ENCODE results near the gene KCNJ11.

The KCNJ11 gene

DNA sequence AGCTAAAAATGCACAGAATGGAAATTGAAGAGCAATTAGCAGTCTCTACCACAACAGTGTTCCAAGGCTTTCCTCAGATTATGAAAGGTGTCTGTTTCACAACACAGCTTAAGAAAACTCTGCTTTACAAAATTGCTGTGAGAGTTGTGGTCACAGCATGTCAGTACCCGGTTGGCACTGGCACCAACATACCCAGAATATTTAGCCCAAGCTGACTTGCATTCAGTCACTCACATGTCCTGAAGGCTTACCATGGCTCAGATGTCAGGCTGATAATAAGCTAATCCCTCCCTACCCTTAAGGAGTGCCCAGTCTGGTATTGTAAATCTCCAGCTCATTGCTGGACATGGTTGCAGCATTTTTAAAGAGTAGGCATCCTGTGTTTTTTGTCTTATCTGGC, 22.0 kb downstream of the KCNJ11 start:
- FAIRE-seq (no peak), DNase-seq (ENCODE audit: insufficient read length, low spot score) (no peak)
- TF ChIP-seq, protein P1, sequence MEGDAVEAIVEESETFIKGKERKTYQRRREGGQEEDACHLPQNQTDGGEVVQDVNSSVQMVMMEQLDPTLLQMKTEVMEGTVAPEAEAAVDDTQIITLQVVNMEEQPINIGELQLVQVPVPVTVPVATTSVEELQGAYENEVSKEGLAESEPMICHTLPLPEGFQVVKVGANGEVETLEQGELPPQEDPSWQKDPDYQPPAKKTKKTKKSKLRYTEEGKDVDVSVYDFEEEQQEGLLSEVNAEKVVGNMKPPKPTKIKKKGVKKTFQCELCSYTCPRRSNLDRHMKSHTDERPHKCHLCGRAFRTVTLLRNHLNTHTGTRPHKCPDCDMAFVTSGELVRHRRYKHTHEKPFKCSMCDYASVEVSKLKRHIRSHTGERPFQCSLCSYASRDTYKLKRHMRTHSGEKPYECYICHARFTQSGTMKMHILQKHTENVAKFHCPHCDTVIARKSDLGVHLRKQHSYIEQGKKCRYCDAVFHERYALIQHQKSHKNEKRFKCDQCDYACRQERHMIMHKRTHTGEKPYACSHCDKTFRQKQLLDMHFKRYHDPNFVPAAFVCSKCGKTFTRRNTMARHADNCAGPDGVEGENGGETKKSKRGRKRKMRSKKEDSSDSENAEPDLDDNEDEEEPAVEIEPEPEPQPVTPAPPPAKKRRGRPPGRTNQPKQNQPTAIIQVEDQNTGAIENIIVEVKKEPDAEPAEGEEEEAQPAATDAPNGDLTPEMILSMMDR (IDR thresholded peaks at IDR 0.05; ENCODE audit: insufficient read depth, missing control alignments) = no peak

DNA sequence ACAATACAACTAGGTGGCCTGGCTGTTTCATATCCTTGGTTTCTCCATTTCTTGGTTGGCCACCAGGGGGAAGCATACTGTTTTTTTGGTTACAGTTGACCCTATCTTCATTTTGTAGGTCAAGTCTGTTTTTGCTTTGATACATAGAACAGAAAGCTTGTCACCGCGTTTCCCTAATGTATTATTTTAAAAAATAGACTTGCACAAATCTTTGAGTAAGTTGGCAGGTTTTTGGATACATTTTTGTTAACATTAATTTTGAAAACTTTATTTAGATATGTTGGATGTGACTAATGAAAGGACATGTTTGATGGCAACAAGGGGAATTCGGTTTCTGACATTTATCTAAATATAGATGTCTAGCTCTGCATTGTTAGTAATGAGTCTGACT, 33.9 kb downstream of the KCNJ11 start:
- no peak for DNase-seq (ENCODE audit: insufficient read length, low spot score)
- no peak for FAIRE-seq
- TF ChIP-seq, protein P1 (IDR thresholded peaks at IDR 0.05; ENCODE audit: insufficient read depth, missing control alignments) = peak; percentile 73

DNA sequence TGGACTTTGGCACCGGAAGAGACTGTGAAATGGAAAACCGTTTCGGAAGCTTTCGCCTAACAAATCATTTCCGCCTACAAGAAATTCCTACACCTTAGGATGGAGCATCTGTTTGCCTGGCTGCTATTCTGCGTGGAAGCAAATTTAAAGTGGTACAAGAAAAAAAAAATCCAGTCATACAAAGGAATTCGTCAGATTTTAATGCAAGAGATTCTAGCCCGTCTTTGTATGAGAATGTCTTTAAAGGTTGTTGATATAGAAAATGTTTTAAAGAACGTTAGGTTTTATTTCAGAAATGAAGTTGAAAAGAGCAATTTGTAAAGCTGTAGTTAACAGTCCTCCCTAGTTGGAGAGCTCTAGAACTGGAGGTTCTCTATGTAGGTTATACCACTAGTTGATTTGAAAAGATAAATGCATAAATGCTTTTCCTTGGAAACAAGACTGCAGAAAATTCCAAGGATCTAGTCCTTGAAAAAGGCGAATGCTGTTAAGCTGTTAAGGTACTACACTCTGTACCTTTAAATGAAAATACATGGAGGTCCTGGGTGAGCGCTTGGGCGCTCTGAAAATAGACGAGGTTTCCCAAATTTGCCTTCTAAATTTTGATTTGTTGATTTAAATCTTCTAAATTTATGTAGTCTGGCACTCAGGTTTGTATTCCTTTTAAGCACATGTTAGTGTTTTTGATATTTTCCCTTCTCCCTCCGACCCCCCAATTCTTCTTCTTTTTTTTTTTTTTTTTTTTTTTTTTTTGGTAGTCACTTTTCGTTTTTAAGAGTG, 34.4 kb downstream of the KCNJ11 start:
- TF ChIP-seq, protein P1 (IDR thresholded peaks at IDR 0.05; ENCODE audit: insufficient read depth, missing control alignments) = no peak
- FAIRE-seq (no peak), DNase-seq (ENCODE audit: insufficient read length, low spot score) (no peak)

DNA sequence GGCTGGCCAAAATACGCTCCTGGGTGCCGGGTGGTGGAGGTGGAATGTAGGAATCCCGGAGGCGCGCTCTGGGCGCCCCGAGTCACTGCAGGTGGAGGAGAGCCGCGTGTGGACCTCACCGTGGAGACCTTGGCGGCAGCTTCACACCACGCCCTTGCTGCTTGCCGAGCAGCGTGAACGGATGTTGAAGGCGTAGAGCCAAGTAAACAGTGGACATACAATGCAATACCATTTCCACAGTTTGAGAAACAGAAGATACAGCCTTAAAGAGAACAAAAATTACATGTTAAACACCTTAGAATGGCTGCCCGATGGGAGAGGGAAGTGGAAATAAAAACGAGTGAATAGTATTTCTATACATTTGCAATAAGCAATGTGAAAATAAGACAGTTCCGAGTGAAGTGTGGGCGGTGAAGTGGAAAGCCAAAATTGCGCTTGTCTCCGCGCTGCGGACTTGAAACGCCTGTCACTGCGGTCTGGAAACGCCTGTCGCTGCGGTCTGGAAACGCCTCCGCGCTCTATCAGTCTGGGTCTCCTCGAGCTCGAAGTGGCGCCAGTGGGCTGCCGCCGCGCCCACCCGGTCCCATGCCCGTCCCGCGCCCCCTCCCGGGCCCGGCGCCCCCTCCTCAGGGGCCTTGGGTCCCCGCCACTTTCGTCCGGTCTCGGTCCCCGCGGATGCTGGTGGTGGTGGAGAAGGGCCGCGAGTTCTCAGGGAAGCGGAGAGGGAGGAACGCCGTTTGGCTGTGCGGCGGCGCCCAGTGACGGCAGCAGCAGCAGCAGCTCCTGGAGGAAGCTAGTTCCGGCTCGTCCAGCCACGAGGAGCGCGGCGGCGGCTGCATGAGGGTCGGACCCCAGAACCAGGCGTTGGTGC, 35.3 kb downstream of the KCNJ11 start:
- FAIRE-seq (no peak), DNase-seq (ENCODE audit: insufficient read length, low spot score) (peak; percentile 36)
- TF ChIP-seq, protein P1 (IDR thresholded peaks at IDR 0.05; ENCODE audit: insufficient read depth, missing control alignments) = no peak

DNA sequence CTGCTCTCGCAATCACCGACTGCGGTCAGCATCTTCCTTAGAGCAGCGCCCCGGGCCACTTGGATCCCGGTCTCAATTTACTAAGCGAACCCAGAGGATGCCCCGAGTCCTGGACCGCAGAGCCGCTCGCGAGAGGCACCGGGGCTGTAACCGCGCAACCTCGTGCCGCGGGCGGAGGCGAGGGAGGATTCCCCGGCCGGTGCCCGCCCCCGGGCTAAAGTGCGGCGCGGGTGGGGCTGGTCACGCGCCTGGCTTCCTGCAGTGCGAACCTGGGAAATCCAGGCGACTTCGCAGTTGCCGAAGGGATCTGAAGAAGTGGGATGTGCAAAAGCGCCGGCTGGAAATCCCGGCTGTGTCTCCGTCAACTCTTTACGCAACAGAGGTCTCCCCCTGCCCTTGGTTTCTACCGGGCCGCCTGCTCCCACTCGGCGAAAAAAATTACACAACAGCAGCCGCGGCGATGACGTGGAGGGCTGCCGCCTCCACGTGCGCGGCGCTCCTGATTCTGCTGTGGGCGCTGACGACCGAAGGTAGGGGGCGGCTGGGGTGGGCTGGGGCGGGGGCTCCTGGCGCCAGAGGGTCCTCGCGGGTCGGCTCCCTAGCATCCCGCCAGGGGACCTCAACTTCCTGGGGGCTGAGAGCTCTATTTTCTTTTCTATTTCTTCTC, 36.8 kb downstream of the KCNJ11 start, which contains the start of gene NCR3LG1:
NCR3LG1 (plus strand) TSS at position 291 of the 667 bp plus-strand sequence; CDS start at position 461, 170 bp downstream.
- no peak for DNase-seq (ENCODE audit: insufficient read length, low spot score)
- TF ChIP-seq, protein P1 (IDR thresholded peaks at IDR 0.05; ENCODE audit: insufficient read depth, missing control alignments) = no peak
- no peak for FAIRE-seq

DNA sequence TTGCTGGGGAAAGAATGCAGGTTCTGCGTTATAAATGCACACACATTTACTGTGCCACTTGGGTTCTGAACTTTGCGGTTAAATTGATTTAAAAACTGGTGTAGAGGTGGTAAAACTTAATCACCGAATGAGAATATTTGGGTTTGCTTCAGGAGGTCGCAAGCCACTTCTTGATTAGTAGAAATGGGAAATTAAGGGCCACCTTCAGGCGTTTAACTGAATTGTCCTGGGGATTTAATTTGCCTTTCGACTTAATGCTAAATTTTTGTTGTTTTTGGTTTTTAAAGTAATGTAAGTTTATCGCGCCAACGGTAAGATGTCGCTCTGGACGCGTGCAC, 37.3 kb downstream of the KCNJ11 start:
- TF ChIP-seq, protein P1 (IDR thresholded peaks at IDR 0.05; ENCODE audit: insufficient read depth, missing control alignments) = no peak
- DNase-seq (ENCODE audit: insufficient read length, low spot score) = no peak
- no peak for FAIRE-seq
